Endothelial cell of umbilical vein (primary cell): ENCODE measurements around the gene TTLL7. TPM values are rescaled to one million over a fixed set of nuclear protein-coding genes. Genes with fewer than 3 reads are reported as not detected.

Source experiments
- BruUV-seq: library from RNA; stranded (reverse); fragments of 400-500 nt; replicated peaks from 2 replicates; lab custom pipeline; 2021; lab: Mats Ljungman, UMichigan
- CTCF ChIA-PET: fragments of 300-600, 350-600 bp; sonication (Branson Sonifier 250); formaldehyde crosslinking; loops from one replicate; lab custom pipeline; 2021; ENCODE audit warnings: antibody characterized with exemption, inconsistent platforms; lab: Charles Lee
- POLR2A ChIA-PET: fragments of 300-600, 350-600 bp; sonication (Branson Sonifier 250); formaldehyde crosslinking; loops from one replicate; lab custom pipeline; 2021; ENCODE audit warnings: antibody characterized with exemption, inconsistent platforms; lab: Charles Lee
- DNase-seq: peaks from one replicate; pipeline ENCODE4 v3.0.0-alpha.2; 2011; ENCODE audit warnings: low read depth, low spot score
- FAIRE-seq: peaks from 2 replicates; lab custom pipeline; 2011; peaks lifted over from hg19 to GRCh38; lab: Jason Lieb, UNC
- H2AFZ ChIP-seq: 2 replicates; pipeline ENCODE4 v1.6.0; 2012; ENCODE audit warnings: low read depth, low read length, control low read depth, inconsistent platforms
- H3K27ac ChIP-seq: 2 replicates; pipeline ENCODE4 v1.5.1; 2011; ENCODE audit warnings: low read depth, mild to moderate bottlenecking, control low read depth, low read length, moderate library complexity; ENCODE audit not compliant: insufficient read depth
- H3K27me3 ChIP-seq, 2 experiments: 2 replicates each; pipeline versions ENCODE4 v1.6.0 to v1.6.1; 2011; ENCODE audit warnings: low read length in 2 of 2, mixed read lengths in 1 of 2; ENCODE audit not compliant: control insufficient read depth in 2 of 2, insufficient read depth in 2 of 2
- H3K36me3 ChIP-seq, 2 experiments: 2 replicates in 1 of 2; 3 replicates in 1 of 2; pipeline ENCODE4 v1.5.1; 2011; ENCODE audit warnings: low read length in 2 of 2, mild to moderate bottlenecking in 1 of 2, moderate library complexity in 1 of 2; ENCODE audit not compliant: control insufficient read depth in 2 of 2, insufficient read depth in 2 of 2; ENCODE audit errors: extremely low read depth in 1 of 2
- H3K4me1 ChIP-seq: 3 replicates; pipeline ENCODE4 v1.5.1; 2011; ENCODE audit warnings: mild to moderate bottlenecking, low read length; ENCODE audit not compliant: control insufficient read depth, insufficient read depth; ENCODE audit errors: extremely low read depth
- H3K4me2 ChIP-seq: 2 replicates; pipeline ENCODE4 v1.6.1; 2011; ENCODE audit warnings: low read length, control low read depth, mixed read lengths; ENCODE audit not compliant: insufficient read depth
- H3K4me3 ChIP-seq, 3 experiments: fragments of 200-600 bp in 1 of 3; sonication (generic), shearing (Covaris generic) in 1 of 3; replicated peaks in 1 of 3; 2 replicates each; pipeline ENCODE4 v1.5.1; 2011 to 2016; ENCODE audit warnings: control low read depth in 3 of 3, low read length in 3 of 3, mild to moderate bottlenecking in 2 of 3, inconsistent platforms in 1 of 3, low read depth in 1 of 3, moderate library complexity in 1 of 3; ENCODE audit not compliant: insufficient read depth in 1 of 3
- H3K79me2 ChIP-seq: 2 replicates; pipeline ENCODE4 v1.6.0; 2012; ENCODE audit warnings: low read length, inconsistent platforms; ENCODE audit not compliant: control insufficient read depth, insufficient read depth
- H3K9ac ChIP-seq: replicated peaks from 2 replicates; pipeline ENCODE3; 2011; ENCODE audit warnings: low read length, control low read depth; ENCODE audit not compliant: insufficient read depth; ENCODE audit errors: extremely low read depth
- H3K9me1 ChIP-seq: replicated peaks from 3 replicates; pipeline ENCODE4 v1.6.0; 2011; ENCODE audit warnings: mild to moderate bottlenecking, low read length; ENCODE audit not compliant: control insufficient read depth, insufficient read depth; ENCODE audit errors: extremely low read depth
- H3K9me3 ChIP-seq: replicated peaks from 2 replicates; pipeline ENCODE4 v1.5.1; 2012; ENCODE audit warnings: low read length, inconsistent platforms; ENCODE audit not compliant: control insufficient read depth, insufficient read depth
- H4K20me1 ChIP-seq: replicated peaks from 2 replicates; pipeline ENCODE3; 2011; ENCODE audit warnings: mild to moderate bottlenecking, low read length; ENCODE audit not compliant: control insufficient read depth, insufficient read depth; ENCODE audit errors: extremely low read depth
- CTCF ChIP-seq, 2 donors: IDR thresholded peaks; 1 replicate in 1 of 2; 2 replicates in 1 of 2; pipeline ENCODE4 v1.5.1; 2011; ENCODE audit warnings: low read length in 2 of 2, mild to moderate bottlenecking in 2 of 2, moderate library complexity in 2 of 2, control low read depth in 1 of 2, inconsistent platforms in 1 of 2, low read depth in 1 of 2; ENCODE audit not compliant: insufficient read depth in 1 of 2; ENCODE audit errors: extremely low read depth in 1 of 2
- EZH2 ChIP-seq: IDR thresholded peaks from 2 replicates; pipeline ENCODE4 v1.6.1; 2012; ENCODE audit warnings: borderline replicate concordance, low read depth, mild to moderate bottlenecking, moderate library complexity, low read length, inconsistent platforms; ENCODE audit not compliant: severe bottlenecking
- FOS ChIP-seq: IDR thresholded peaks from 2 replicates; pipeline ENCODE4 v1.6.1; 2011; ENCODE audit warnings: mild to moderate bottlenecking, low read length, moderate library complexity, borderline replicate concordance; ENCODE audit not compliant: insufficient read depth
- GATA2 ChIP-seq: IDR thresholded peaks from 2 replicates; pipeline ENCODE4 v1.7.0; 2011; ENCODE audit warnings: low read depth, mild to moderate bottlenecking, moderate library complexity, mixed read lengths, low read length; ENCODE audit not compliant: insufficient read length, insufficient read depth
- JUN ChIP-seq: IDR thresholded peaks from 2 replicates; pipeline ENCODE4 v1.6.1; 2011; ENCODE audit warnings: borderline replicate concordance, low read depth; ENCODE audit not compliant: insufficient read length, insufficient read depth
- MAX ChIP-seq: IDR thresholded peaks from 2 replicates; pipeline ENCODE4 v1.6.1; 2011; ENCODE audit not compliant: insufficient read depth, insufficient read length
- MYC ChIP-seq: IDR thresholded peaks from one replicate; pipeline ENCODE4 v1.6.1; 2011; ENCODE audit warnings: mild to moderate bottlenecking, low read depth, low read length
- POLR2A ChIP-seq: IDR thresholded peaks from 2 replicates; pipeline ENCODE4 v1.6.1; 2012; ENCODE audit warnings: low read depth, mild to moderate bottlenecking, control low read depth, low read length
- POLR2AphosphoS5 ChIP-seq: IDR thresholded peaks from 2 replicates; pipeline ENCODE4 v1.6.1; 2012; ENCODE audit warnings: low read depth, mild to moderate bottlenecking, control low read depth, low read length, moderate library complexity; ENCODE audit not compliant: insufficient read depth
- dilution Hi-C: fragments of 300-500 bp; cut with MboI; formaldehyde crosslinking; loops from one replicate; pipeline ENCODE4 v1.15.0; 2019; ENCODE audit warnings: low sequenced_read_pairs; ENCODE audit not compliant: extremely low pct_ligation_motif_present
- intact Hi-C: fragments of 100-400 bp; cut with micrococcal nuclease; formaldehyde crosslinking; loops from one replicate; pipeline ENCODE4 v1.10.0; 2022
- polyA plus RNA-seq, 4 experiments: library from polyadenylated mRNA; depleted of rRNA in 3 of 4; stranded (reverse) in 3 of 4; unstranded in 1 of 4; fragments of >200 nt; gene quantifications; 2 replicates each; pipeline versions ENCODE4 v1.2.1 to v1.2.3, GENCODE V29; 2011 to 2012; ENCODE audit warnings: missing spikeins in 1 of 4
- total RNA-seq: library from RNA; stranded (reverse); gene quantifications from 2 replicates; pipeline ENCODE4 v1.2.3, GENCODE V29; 2021

TTLL7 gene
- total and polyA plus RNA-seq, 2 donors (not counting 3 experiments of a cell fraction or from before 2014, with no cell fraction given) = 2.1 to 11.7 TPM

- Histone ChIP-seq H4K20me1 (no peaks in the 10 kb centered on the region), H3K4me3 (no peak overlapping the region), H3K9me3 (no peaks in the 10 kb centered on the region), H3K4me2 (no peak overlapping the region), H3K4me1 (no peaks in the 10 kb centered on the region), H3K9ac (no peak overlapping the region), H3K9me1 (no peaks in the 10 kb centered on the region), H3K36me3 (no peaks in the 10 kb centered on the region), H2AFZ (no peak overlapping the region), H3K27ac (no peak overlapping the region), H3K27me3 (no peaks in the 10 kb centered on the region), H3K79me2 (no peaks in the 10 kb centered on the region)
- intact Hi-C loops = no loop called here
- no TSS peak for BruUV-seq
- dilution Hi-C loops = no loop called here
- POLR2A ChIA-PET = no interaction called here
- no peak for TF ChIP-seq POLR2AphosphoS5
- no peak for TF ChIP-seq POLR2A
- TF ChIP-seq JUN = no peak
- no peak for TF ChIP-seq EZH2
- no peak for TF ChIP-seq MYC
- FAIRE-seq (no peak), DNase-seq (no peak)
- CTCF ChIA-PET = interaction anchor here (1.1 to 1.4 kb wide), 5 partner anchors 9 to 853 kb away, joined by 3 read pairs; partner anchors contain the start of gene TTLL7
Observed at GRCh38 chr1:83918688-83919285, 80.1 kb downstream of the TTLL7 start.

- no TSS peak for BruUV-seq
- Histone ChIP-seq H3K9ac (no peak overlapping the region), H3K36me3 (no peaks in the 10 kb centered on the region), H3K4me2 (no peak overlapping the region), H3K27ac (no peak overlapping the region), H3K27me3 (no peaks in the 10 kb centered on the region), H4K20me1 (no peaks in the 10 kb centered on the region), H3K9me1 (no peaks in the 10 kb centered on the region), H3K79me2 (no peaks in the 10 kb centered on the region), H3K9me3 (no peaks in the 10 kb centered on the region), H2AFZ (no peak overlapping the region), H3K4me3 (no peak overlapping the region), H3K4me1 (no peaks in the 10 kb centered on the region)
- CTCF ChIA-PET = interaction anchor here (1.1 kb wide), 1 partner anchor 10 kb away, joined by 3 read pairs; no protein-coding TSS in a partner anchor
- dilution Hi-C loops = no loop called here
- POLR2A ChIA-PET = no interaction called here
- intact Hi-C loops = no loop called here
- no peak for TF ChIP-seq EZH2
- TF ChIP-seq CTCF (IDR thresholded peaks at IDR 0.05; ENCODE audit: extremely low read depth in 1 of 2, insufficient read depth in 1 of 2, low read depth in 1 of 2, low read length in 2 of 2) = no peak
- TF ChIP-seq FOS = no peak
- TF ChIP-seq GATA2 = no peak
- TF ChIP-seq MYC = no peak
- TF ChIP-seq POLR2AphosphoS5 = no peak
- no peak for TF ChIP-seq POLR2A
- TF ChIP-seq JUN = no peak
- no peak for TF ChIP-seq MAX
- FAIRE-seq (no peak), DNase-seq (no peak)
Observed at GRCh38 chr1:83917959-83918358, 81.0 kb downstream of the TTLL7 start.
